ENCODE data around the gene MALAT1. TPM values are rescaled to one million over a fixed set of nuclear protein-coding genes. Genes with fewer than 3 reads are reported as not detected.

The MALAT1 gene
- total and polyA plus RNA-seq, 10 of the 15 experiments (the other 5 are each of a cell fraction or from before 2014, with no cell fraction given), result 448 to 8,160 (median 2,019) TPM

GRCh38 chr11:65487467-65488272, 11.2 kb upstream of the MALAT1 start (continued):
- TF ChIP-seq POLR2AphosphoS5 (IDR thresholded peaks at IDR 0.05; ENCODE audit: low read length), result no peak
- no peak for TF ChIP-seq MTA3 (IDR thresholded peaks at IDR 0.05; ENCODE audit: borderline replicate concordance, low read length)
- TF ChIP-seq ETV6 (conservative IDR thresholded peaks at IDR 0.05 in 1 of 2, IDR thresholded peaks at IDR 0.05 in 1 of 2; ENCODE audit: borderline replicate concordance in 1 of 2, low read depth in 1 of 2), result no peak
- no peak for TF ChIP-seq TAF1 (IDR thresholded peaks at IDR 0.05; ENCODE audit: borderline replicate concordance, low read depth, low read length)
- no peak for TF ChIP-seq WRNIP1 (IDR thresholded peaks at IDR 0.05; ENCODE audit: borderline replicate concordance, low read depth, low read length)
- TF ChIP-seq BACH1 (IDR thresholded peaks at IDR 0.05; ENCODE audit: borderline replicate concordance), result no peak
- no peak for TF ChIP-seq ASH2L (IDR thresholded peaks at IDR 0.05; ENCODE audit: borderline replicate concordance, low read depth)
- TF ChIP-seq SRF (IDR thresholded peaks at IDR 0.05; ENCODE audit: low read depth in 2 of 2, low read length in 2 of 2), result no peak
- no peak for TF ChIP-seq NR2C1 (IDR thresholded peaks at IDR 0.05)
- no peak for TF ChIP-seq ZNF274 (IDR thresholded peaks at IDR 0.05; ENCODE audit: insufficient read depth, insufficient read length)
- TF ChIP-seq NFYA (IDR thresholded peaks at IDR 0.05; ENCODE audit: borderline replicate concordance, low read depth, low read length), result no peak; the same call in 1 of the 2 replicates
- peak; percentile 84; the same call in 1 of the 2 replicates for TF ChIP-seq PAX5 (IDR thresholded peaks at IDR 0.05; ENCODE audit: borderline replicate concordance, low read depth, low read length)
- no peak for TF ChIP-seq DPF2 (IDR thresholded peaks at IDR 0.05)
- TF ChIP-seq IRF5 (IDR thresholded peaks at IDR 0.05; ENCODE audit: borderline replicate concordance), result no peak
- peak; percentile 48; the same call in 1 of the 2 replicates for TF ChIP-seq POLR2A (IDR thresholded peaks at IDR 0.05; ENCODE audit: low read depth, low read length)

Measured in GM12878 (cell line).